K562 (cell line): ENCODE results near the gene NOSTRIN. TPM values are rescaled to one million over a fixed set of nuclear protein-coding genes. Genes with fewer than 3 reads are reported as not detected.

Source experiments
- CCNT2 ChIP-seq: IDR thresholded peaks from 2 replicates; pipeline ENCODE4 v1.6.1; 2011; ENCODE audit warnings: borderline replicate concordance, low read depth, mild to moderate bottlenecking, moderate library complexity, mixed read lengths, low read length; ENCODE audit not compliant: insufficient read length; ENCODE audit errors: extremely low read depth
- CEBPG ChIP-seq, 3 experiments: fragments of 200-800 bp in 1 of 3; sonication (Bioruptor generic) in 1 of 3; sonication (generic) in 1 of 3; formaldehyde crosslinking in 1 of 3; IDR thresholded peaks in 2 of 3; conservative IDR thresholded peaks in 1 of 3; 2 replicates each; pipeline versions ENCODE4 v1.6.1 to v1.8.0; 2016 to 2022; ENCODE audit warnings: missing compliant biosample characterization in 2 of 3, missing genetic modification characterization in 2 of 3, mild to moderate bottlenecking in 1 of 3, missing genetic modification reagents in 1 of 3
- EHMT2 ChIP-seq: fragments of 450-650 bp; IDR thresholded peaks from 2 replicates; pipeline ENCODE4 v1.6.1; 2018; ENCODE audit warnings: antibody characterized with exemption
- GABPA ChIP-seq: fragments of 200-800 bp; sonication (Bioruptor generic); conservative IDR thresholded peaks from 2 replicates; pipeline ENCODE4 v1.6.1; 2016; ENCODE audit warnings: low read depth, missing genetic modification characterization, missing compliant biosample characterization
- KDM5B ChIP-seq: fragments of 200-600 bp; sonication (generic); IDR thresholded peaks from 2 replicates; pipeline ENCODE4 v1.6.1; 2012; ENCODE audit warnings: low read depth, mild to moderate bottlenecking, moderate library complexity, low read length, control low read depth, inconsistent platforms; ENCODE audit not compliant: insufficient replicate concordance
- L3MBTL2 ChIP-seq: fragments of 450-650 bp; IDR thresholded peaks from 2 replicates; pipeline ENCODE4 v1.6.1; 2016; ENCODE audit warnings: mild to moderate bottlenecking, moderate library complexity
- LEF1 ChIP-seq: fragments of 450-650 bp; IDR thresholded peaks from 2 replicates; pipeline ENCODE4 v1.6.1; 2016; ENCODE audit warnings: mild to moderate bottlenecking
- NCOA1 ChIP-seq: fragments of 450-650 bp; IDR thresholded peaks from 2 replicates; pipeline ENCODE4 v1.6.1; 2016; ENCODE audit warnings: low read depth
- NFE2 ChIP-seq: IDR thresholded peaks from 2 replicates; pipeline ENCODE4 v1.6.1; 2014; ENCODE audit warnings: antibody characterized with exemption, low read depth
- NFIX ChIP-seq: fragments of 250-450 bp; sonication (Bioruptor Pico); IDR thresholded peaks from 2 replicates; pipeline ENCODE4 v1.4.0; 2020; ENCODE audit warnings: low read depth, mild to moderate bottlenecking, moderate library complexity
- PTTG1 ChIP-seq: fragments of 450-650 bp; IDR thresholded peaks from 2 replicates; pipeline ENCODE4 v1.6.1; 2016; ENCODE audit warnings: low read depth, mild to moderate bottlenecking, missing genetic modification characterization, missing compliant biosample characterization
- SMAD3 ChIP-seq: fragments of 450-650 bp; formaldehyde crosslinking; conservative IDR thresholded peaks from 2 replicates; pipeline ENCODE4 v1.4.0; 2020; ENCODE audit warnings: mild to moderate bottlenecking
- SMARCA4 ChIP-seq: fragments of 450-650 bp; IDR thresholded peaks from 2 replicates; pipeline ENCODE4 v1.6.1; 2016
- SUPT5H ChIP-seq: fragments of 450-650 bp; IDR thresholded peaks from 2 replicates; pipeline ENCODE4 v1.6.1; 2016
- ZNF121 ChIP-seq: sonication (generic); formaldehyde crosslinking; conservative IDR thresholded peaks from 2 replicates; pipeline ENCODE4 v1.8.0; 2022; ENCODE audit warnings: missing genetic modification reagents
- ZNF75A ChIP-seq: fragments of 450-650 bp; formaldehyde crosslinking; IDR thresholded peaks from 2 replicates; pipeline ENCODE4 v1.4.0; 2020; ENCODE audit warnings: mild to moderate bottlenecking
- polyA plus RNA-seq, 8 experiments: library from polyadenylated mRNA; depleted of rRNA in 4 of 8; stranded (reverse) in 5 of 8; unstranded in 3 of 8; fragments of >200 nt; fragmentation: Nextera tagmentation in 2 of 8; fragmentation: Illumina TruSeq in 1 of 8; extraction: Ambion mirVana in 2 of 8; extraction: Trizol in 1 of 8; gene quantifications; 2 replicates each; pipeline versions ENCODE4 v1.2.1 to v1.2.3, GENCODE V29; 2011 to 2014; ENCODE audit warnings: inconsistent platforms in 1 of 8, missing spikeins in 1 of 8
- total RNA-seq, 7 experiments: library from RNA; depleted of rRNA in 6 of 7; stranded (reverse); fragments of >200 nt in 6 of 7; fragmentation: Illumina TruSeq in 2 of 7; extraction: Trizol in 2 of 7; gene quantifications; 2 replicates each; pipeline versions ENCODE4 v1.2.1 to v1.2.3, GENCODE V29; 2011 to 2021; ENCODE audit warnings: low replicate concordance in 1 of 7
- TF ChIP-seq, protein P1 (sequence below): fragments of 200-800 bp; sonication (Bioruptor generic); IDR thresholded peaks from 2 replicates; pipeline ENCODE4 v1.6.1; 2017; ENCODE audit warnings: missing genetic modification characterization, missing compliant biosample characterization
- TF ChIP-seq, protein P2 (sequence below): sonication (generic); formaldehyde crosslinking; IDR thresholded peaks from 2 replicates; pipeline ENCODE4 v1.8.0; 2022; ENCODE audit warnings: mild to moderate bottlenecking, missing genetic modification reagents
- TF ChIP-seq, protein P3 (sequence below): sonication (generic); formaldehyde crosslinking; IDR thresholded peaks from 2 replicates; pipeline ENCODE4 v1.4.0; 2020; ENCODE audit warnings: mild to moderate bottlenecking, missing genetic modification reagents
- TF ChIP-seq, protein P4 (sequence below): fragments of 250-450 bp; sonication (Bioruptor Pico); IDR thresholded peaks from 2 replicates; pipeline ENCODE4 v1.5.0; 2021; ENCODE audit warnings: mild to moderate bottlenecking, borderline replicate concordance

Gene NOSTRIN
- total and polyA plus RNA-seq, 9 of the 15 experiments (the other 6 are each of a cell fraction or from before 2014, with no cell fraction given) = 26.7 to 82.9 (median 56.3) TPM

DNA sequence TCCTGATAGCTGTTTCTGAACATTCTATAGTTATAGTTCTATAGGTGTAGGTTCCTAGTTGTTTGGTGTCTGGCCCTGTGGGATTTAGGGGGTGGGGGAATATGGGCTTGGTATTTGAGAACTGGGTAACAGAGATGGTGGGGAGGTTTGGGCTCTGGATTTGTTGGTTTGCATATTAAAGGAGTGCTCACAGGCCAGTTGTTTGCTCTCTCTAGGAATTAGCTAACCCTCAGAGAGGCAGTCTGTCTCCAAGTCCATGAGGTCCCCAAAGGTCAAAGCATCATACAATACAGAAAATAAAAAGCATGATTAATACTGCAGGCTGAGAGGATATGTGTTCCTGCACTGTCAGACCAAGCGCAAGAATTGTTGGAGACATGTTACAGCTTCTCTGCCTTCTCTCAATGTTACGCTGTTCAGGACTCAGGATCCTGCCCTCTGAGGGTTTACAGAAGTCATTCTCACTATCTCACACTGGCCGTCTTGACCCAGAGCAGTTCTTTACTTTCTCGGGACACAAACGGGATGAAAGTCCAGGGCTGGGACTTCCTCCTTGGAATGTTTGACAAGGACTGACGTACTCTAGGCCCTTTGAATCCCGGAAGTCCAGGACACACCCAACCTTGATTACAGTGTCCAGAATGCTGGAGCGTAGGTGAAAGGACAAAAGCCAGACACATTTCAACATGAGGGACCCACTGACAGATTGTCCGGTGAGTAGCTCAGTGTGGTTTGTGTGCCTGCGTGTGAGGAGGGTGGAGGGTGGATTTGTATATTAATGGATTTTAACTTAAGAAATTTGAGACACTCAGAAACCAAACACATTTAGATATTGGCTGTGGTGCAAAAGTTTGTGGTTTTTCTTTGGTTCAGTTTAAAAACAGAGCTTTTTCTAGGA, at the start of gene NOSTRIN (continued):
- TF ChIP-seq PTTG1 (tag) = no peak
- TF ChIP-seq SUPT5H = peak; percentile 68
- TF ChIP-seq, protein P1, sequence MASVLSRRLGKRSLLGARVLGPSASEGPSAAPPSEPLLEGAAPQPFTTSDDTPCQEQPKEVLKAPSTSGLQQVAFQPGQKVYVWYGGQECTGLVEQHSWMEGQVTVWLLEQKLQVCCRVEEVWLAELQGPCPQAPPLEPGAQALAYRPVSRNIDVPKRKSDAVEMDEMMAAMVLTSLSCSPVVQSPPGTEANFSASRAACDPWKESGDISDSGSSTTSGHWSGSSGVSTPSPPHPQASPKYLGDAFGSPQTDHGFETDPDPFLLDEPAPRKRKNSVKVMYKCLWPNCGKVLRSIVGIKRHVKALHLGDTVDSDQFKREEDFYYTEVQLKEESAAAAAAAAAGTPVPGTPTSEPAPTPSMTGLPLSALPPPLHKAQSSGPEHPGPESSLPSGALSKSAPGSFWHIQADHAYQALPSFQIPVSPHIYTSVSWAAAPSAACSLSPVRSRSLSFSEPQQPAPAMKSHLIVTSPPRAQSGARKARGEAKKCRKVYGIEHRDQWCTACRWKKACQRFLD = no peak; the same call in 1 of the 2 replicates
- TF ChIP-seq L3MBTL2 = peak; percentile 24; the same call in 1 of the 2 replicates
- TF ChIP-seq, protein P2, sequence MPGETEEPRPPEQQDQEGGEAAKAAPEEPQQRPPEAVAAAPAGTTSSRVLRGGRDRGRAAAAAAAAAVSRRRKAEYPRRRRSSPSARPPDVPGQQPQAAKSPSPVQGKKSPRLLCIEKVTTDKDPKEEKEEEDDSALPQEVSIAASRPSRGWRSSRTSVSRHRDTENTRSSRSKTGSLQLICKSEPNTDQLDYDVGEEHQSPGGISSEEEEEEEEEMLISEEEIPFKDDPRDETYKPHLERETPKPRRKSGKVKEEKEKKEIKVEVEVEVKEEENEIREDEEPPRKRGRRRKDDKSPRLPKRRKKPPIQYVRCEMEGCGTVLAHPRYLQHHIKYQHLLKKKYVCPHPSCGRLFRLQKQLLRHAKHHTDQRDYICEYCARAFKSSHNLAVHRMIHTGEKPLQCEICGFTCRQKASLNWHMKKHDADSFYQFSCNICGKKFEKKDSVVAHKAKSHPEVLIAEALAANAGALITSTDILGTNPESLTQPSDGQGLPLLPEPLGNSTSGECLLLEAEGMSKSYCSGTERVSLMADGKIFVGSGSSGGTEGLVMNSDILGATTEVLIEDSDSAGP (CRISPR knock-in tag) = no peak
- 0 out of 2 replicates have a peak, but pooled peaks have one; percentile 47 for TF ChIP-seq SMAD3 (CRISPR knock-in tag)
- peak; percentile 65 for TF ChIP-seq GABPA
- no peak for TF ChIP-seq EHMT2
- TF ChIP-seq NCOA1 = no peak
- TF ChIP-seq ZNF121 (CRISPR knock-in tag) = no peak
- no peak for TF ChIP-seq CEBPG (CRISPR knock-in tag; IDR thresholded peaks at IDR 0.05)
- TF ChIP-seq CEBPG (tag; conservative IDR thresholded peaks at IDR 0.05 in 1 of 2, IDR thresholded peaks at IDR 0.05 in 1 of 2) = peak in 1 of 2 experiments; percentile 57; a peak in 1 of 4 replicates
- peak; percentile 53 for TF ChIP-seq LEF1
- TF ChIP-seq NFE2 = no peak; the same call in 1 of the 2 replicates
- TF ChIP-seq, protein P3, sequence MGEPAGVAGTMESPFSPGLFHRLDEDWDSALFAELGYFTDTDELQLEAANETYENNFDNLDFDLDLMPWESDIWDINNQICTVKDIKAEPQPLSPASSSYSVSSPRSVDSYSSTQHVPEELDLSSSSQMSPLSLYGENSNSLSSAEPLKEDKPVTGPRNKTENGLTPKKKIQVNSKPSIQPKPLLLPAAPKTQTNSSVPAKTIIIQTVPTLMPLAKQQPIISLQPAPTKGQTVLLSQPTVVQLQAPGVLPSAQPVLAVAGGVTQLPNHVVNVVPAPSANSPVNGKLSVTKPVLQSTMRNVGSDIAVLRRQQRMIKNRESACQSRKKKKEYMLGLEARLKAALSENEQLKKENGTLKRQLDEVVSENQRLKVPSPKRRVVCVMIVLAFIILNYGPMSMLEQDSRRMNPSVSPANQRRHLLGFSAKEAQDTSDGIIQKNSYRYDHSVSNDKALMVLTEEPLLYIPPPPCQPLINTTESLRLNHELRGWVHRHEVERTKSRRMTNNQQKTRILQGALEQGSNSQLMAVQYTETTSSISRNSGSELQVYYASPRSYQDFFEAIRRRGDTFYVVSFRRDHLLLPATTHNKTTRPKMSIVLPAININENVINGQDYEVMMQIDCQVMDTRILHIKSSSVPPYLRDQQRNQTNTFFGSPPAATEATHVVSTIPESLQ = no peak
- TF ChIP-seq CCNT2 = no peak
- TF ChIP-seq NFIX (CRISPR knock-in tag) = no peak
- TF ChIP-seq ZNF75A (CRISPR knock-in tag) = 0 out of 2 replicates have a peak, but pooled peaks have one; percentile 13
- TF ChIP-seq KDM5B = peak; percentile 76
- TF ChIP-seq, protein P4, sequence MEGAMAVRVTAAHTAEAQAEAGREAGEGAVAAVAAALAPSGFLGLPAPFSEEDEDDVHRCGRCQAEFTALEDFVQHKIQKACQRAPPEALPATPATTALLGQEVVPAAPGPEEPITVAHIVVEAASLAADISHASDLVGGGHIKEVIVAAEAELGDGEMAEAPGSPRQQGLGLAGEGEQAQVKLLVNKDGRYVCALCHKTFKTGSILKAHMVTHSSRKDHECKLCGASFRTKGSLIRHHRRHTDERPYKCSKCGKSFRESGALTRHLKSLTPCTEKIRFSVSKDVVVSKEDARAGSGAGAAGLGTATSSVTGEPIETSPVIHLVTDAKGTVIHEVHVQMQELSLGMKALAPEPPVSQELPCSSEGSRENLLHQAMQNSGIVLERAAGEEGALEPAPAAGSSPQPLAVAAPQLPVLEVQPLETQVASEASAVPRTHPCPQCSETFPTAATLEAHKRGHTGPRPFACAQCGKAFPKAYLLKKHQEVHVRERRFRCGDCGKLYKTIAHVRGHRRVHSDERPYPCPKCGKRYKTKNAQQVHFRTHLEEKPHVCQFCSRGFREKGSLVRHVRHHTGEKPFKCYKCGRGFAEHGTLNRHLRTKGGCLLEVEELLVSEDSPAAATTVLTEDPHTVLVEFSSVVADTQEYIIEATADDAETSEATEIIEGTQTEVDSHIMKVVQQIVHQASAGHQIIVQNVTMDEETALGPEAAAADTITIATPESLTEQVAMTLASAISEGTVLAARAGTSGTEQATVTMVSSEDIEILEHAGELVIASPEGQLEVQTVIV = no peak
- 0 out of 2 replicates have a peak, but pooled peaks have one; percentile 30 for TF ChIP-seq SMARCA4
